ENCODE measurements around the gene CTH. TPM values are rescaled to one million over a fixed set of nuclear protein-coding genes. Genes with fewer than 3 reads are reported as not detected.

The CTH gene
- total RNA-seq, 3 donors from 2014 or later (not counting 1 experiment from before 2014, with no cell fraction given), result 3.0 to 7.6 (median 3.6) TPM

DNA sequence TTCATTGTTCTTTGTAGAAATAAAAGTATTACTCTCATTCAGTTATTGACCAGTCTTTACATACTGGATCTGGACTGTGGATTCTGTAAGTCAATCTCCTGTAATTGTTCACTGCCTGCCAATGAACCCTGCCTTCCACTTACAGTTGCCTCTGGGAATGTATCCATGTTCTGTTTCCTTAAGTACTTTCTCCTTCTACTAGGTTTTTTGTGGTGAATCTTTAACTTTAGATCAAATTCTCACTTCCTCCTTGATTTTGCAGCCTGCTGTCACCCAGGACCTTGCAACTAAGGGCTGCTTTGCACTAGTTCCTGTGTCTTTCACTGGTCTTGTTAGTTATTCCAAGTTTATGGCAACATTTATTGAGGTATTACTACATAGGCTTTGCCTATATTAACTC lies 28.4 kb upstream of the CTH start:
- intact Hi-C loops (cut with micrococcal nuclease), result no loop called here
- Histone ChIP-seq H3K4me1 (ENCODE audit: control insufficient read depth, insufficient read depth, low read length) (no peaks in the 10 kb centered on the region), H3K27me3 (ENCODE audit: control insufficient read depth, insufficient read depth, low read length) (peaks cover 6% of the 10 kb centered on the region), H3K4me3 (ENCODE audit: low read length) (no peak overlapping the region), H3K27ac (ENCODE audit: low read length) (no peak overlapping the region), H3K9me3 (ENCODE audit: control insufficient read depth, insufficient read depth, low read length) (no peaks in the 10 kb centered on the region), H3K36me3 (ENCODE audit: control insufficient read depth, insufficient read depth, low read length) (no peaks in the 10 kb centered on the region)
- Mint-ChIP-seq H3K9me3 (no peaks in the 10 kb centered on the region), H3K36me3 (no peaks in the 10 kb centered on the region), H3K4me1 (no peaks in the 10 kb centered on the region), H3K27me3 (ENCODE audit: low read depth in 2 of 2) (peaks cover 7 to 13% of the 10 kb centered on the region in 2 donors), H3K4me3 (no peak overlapping the region), H3K27ac (no peak overlapping the region)
- DNase-seq, result no peak
- TF ChIP-seq, protein P1, sequence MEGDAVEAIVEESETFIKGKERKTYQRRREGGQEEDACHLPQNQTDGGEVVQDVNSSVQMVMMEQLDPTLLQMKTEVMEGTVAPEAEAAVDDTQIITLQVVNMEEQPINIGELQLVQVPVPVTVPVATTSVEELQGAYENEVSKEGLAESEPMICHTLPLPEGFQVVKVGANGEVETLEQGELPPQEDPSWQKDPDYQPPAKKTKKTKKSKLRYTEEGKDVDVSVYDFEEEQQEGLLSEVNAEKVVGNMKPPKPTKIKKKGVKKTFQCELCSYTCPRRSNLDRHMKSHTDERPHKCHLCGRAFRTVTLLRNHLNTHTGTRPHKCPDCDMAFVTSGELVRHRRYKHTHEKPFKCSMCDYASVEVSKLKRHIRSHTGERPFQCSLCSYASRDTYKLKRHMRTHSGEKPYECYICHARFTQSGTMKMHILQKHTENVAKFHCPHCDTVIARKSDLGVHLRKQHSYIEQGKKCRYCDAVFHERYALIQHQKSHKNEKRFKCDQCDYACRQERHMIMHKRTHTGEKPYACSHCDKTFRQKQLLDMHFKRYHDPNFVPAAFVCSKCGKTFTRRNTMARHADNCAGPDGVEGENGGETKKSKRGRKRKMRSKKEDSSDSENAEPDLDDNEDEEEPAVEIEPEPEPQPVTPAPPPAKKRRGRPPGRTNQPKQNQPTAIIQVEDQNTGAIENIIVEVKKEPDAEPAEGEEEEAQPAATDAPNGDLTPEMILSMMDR (IDR thresholded peaks at IDR 0.05), result no peak
- no peak for ATAC-seq

DNA sequence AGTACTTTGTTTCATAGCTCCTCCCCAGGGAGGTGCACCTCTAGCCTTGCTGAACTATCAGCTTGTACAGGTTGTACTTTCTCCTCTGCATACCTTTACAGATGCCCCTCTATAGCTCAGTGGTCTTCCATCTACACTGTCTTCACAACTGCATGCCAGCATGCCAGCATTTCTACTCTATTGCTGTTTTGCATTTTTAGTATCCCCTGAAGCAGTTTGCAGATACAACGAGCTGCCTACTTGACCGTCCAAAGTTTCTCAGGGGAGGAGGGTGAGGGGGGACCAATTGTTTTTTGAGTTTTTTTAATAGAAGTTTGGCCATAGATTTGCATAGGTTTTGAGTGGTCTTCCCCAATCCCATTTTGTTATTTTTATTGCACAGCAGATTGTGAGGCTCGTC lies 27.6 kb upstream of the CTH start:
- H3K4me3 Mint-ChIP-seq, result no peak overlapping the region
- H3K27ac ChIP-seq (ENCODE audit: low read length), result no peak overlapping the region
- DNase-seq (no peak), ATAC-seq (no peak)
- H3K36me3 Mint-ChIP-seq, result no peaks in the 10 kb centered on the region
- H3K27me3 ChIP-seq (ENCODE audit: control insufficient read depth, insufficient read depth, low read length), result peaks cover 6% of the 10 kb centered on the region
- TF ChIP-seq, protein P1 (IDR thresholded peaks at IDR 0.05), result no peak
- H3K4me1 ChIP-seq (ENCODE audit: control insufficient read depth, insufficient read depth, low read length), result no peaks in the 10 kb centered on the region
- no peaks in the 10 kb centered on the region for H3K36me3 ChIP-seq (ENCODE audit: control insufficient read depth, insufficient read depth, low read length)
- intact Hi-C loops (cut with micrococcal nuclease), result no loop called here
- H3K4me1 Mint-ChIP-seq, result no peaks in the 10 kb centered on the region
- 100% methylated on average over 3 of the region's 3 CpGs for WGBS (ENCODE audit: insufficient coverage)
- H3K4me3 ChIP-seq (ENCODE audit: low read length), result no peak overlapping the region
- H3K27me3 Mint-ChIP-seq (ENCODE audit: low read depth in 2 of 2), result peaks cover 10 to 19% of the 10 kb centered on the region in 2 donors
- no peaks in the 10 kb centered on the region for H3K9me3 ChIP-seq (ENCODE audit: control insufficient read depth, insufficient read depth, low read length)
- H3K27ac Mint-ChIP-seq, result no peak overlapping the region
- H3K9me3 Mint-ChIP-seq, result no peaks in the 10 kb centered on the region

DNA sequence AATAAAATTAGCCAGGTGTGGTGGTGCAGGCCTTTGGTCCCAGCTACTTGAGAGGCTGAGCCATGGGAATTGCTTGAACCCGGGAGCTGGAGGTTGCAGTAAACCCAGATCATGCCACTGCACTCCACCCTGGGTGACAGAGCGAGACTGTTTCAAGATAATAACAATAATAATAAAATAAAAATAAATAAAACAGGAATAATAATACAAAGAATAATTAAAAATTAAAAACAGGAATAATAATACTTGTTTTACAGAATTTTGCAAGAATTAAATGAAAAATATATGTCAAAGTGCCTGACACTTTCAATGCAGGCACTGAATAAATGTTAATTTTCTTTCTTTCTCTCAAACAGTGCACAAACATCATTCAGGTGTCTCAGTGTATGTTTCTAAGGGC lies 26.5 kb upstream of the CTH start:
- no peaks in the 10 kb centered on the region for H3K4me1 ChIP-seq (ENCODE audit: control insufficient read depth, insufficient read depth, low read length)
- TF ChIP-seq, protein P1 (IDR thresholded peaks at IDR 0.05), result no peak
- Mint-ChIP-seq H3K4me1 (no peaks in the 10 kb centered on the region), H3K9me3 (no peaks in the 10 kb centered on the region), H3K27me3 (ENCODE audit: low read depth in 2 of 2) (peaks cover 16 to 27% of the 10 kb centered on the region in 2 donors), H3K36me3 (no peaks in the 10 kb centered on the region), H3K4me3 (no peak overlapping the region), H3K27ac (no peak overlapping the region)
- H3K4me3 ChIP-seq (ENCODE audit: low read length), result no peak overlapping the region
- ATAC-seq (no peak), DNase-seq (no peak)
- H3K27me3 ChIP-seq (ENCODE audit: control insufficient read depth, insufficient read depth, low read length), result peaks cover 6% of the 10 kb centered on the region
- 88% methylated on average over 1 of the region's 2 CpGs for WGBS (ENCODE audit: insufficient coverage)
- no peaks in the 10 kb centered on the region for H3K36me3 ChIP-seq (ENCODE audit: control insufficient read depth, insufficient read depth, low read length)
- intact Hi-C loops (cut with micrococcal nuclease), result no loop called here
- no peaks in the 10 kb centered on the region for H3K9me3 ChIP-seq (ENCODE audit: control insufficient read depth, insufficient read depth, low read length)
- no peak overlapping the region for H3K27ac ChIP-seq (ENCODE audit: low read length)

DNA sequence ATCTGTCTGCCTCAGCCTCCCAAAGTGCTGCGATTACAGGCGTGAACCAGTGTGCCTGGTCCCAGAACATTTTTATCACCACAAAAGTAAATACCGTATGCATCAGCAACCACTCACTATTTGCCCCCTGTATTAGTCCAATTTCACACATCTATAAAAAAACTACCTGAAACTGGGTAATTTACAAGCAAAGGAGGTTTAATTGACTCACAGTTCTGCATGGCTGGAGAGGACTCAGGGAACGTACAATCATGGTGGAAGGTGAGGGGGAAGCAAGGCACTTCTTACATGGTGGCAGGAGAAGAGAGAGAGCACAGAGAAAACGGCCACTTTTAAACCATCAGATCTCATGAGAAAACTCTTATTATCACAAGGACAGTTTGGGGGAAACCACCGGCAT lies 25.6 kb upstream of the CTH start:
- no peak overlapping the region for H3K4me3 ChIP-seq (ENCODE audit: low read length)
- no peaks in the 10 kb centered on the region for H3K9me3 ChIP-seq (ENCODE audit: control insufficient read depth, insufficient read depth, low read length)
- H3K4me3 Mint-ChIP-seq, result no peak overlapping the region
- H3K4me1 Mint-ChIP-seq, result no peaks in the 10 kb centered on the region
- no peaks in the 10 kb centered on the region for H3K9me3 Mint-ChIP-seq
- WGBS (ENCODE audit: insufficient coverage), result 84% methylated on average over 4 of the region's 6 CpGs
- H3K27ac Mint-ChIP-seq, result no peak overlapping the region
- peaks cover 19 to 30% of the 10 kb centered on the region in 2 donors for H3K27me3 Mint-ChIP-seq (ENCODE audit: low read depth in 2 of 2)
- TF ChIP-seq, protein P1 (IDR thresholded peaks at IDR 0.05), result no peak
- H3K36me3 Mint-ChIP-seq, result no peaks in the 10 kb centered on the region
- H3K27ac ChIP-seq (ENCODE audit: low read length), result no peak overlapping the region
- no peaks in the 10 kb centered on the region for H3K36me3 ChIP-seq (ENCODE audit: control insufficient read depth, insufficient read depth, low read length)
- peaks cover 6% of the 10 kb centered on the region for H3K27me3 ChIP-seq (ENCODE audit: control insufficient read depth, insufficient read depth, low read length)
- H3K4me1 ChIP-seq (ENCODE audit: control insufficient read depth, insufficient read depth, low read length), result no peaks in the 10 kb centered on the region
- ATAC-seq (no peak), DNase-seq (no peak)
- intact Hi-C loops (cut with micrococcal nuclease), result no loop called here
